CD4-positive, alpha-beta T cell treated with Interferon gamma for 1 hour (primary cell): Measurements from ENCODE around the gene SLC22A5.

Source experiments
- DNase-seq: peaks from one replicate; pipeline ENCODE4 v3.0.0-alpha.2; 2020

Gene SLC22A5

GRCh38 chr5:132368186-132368585 lies 1.3 kb upstream of the SLC22A5 start:
- DNase-seq: no peak

DNA sequence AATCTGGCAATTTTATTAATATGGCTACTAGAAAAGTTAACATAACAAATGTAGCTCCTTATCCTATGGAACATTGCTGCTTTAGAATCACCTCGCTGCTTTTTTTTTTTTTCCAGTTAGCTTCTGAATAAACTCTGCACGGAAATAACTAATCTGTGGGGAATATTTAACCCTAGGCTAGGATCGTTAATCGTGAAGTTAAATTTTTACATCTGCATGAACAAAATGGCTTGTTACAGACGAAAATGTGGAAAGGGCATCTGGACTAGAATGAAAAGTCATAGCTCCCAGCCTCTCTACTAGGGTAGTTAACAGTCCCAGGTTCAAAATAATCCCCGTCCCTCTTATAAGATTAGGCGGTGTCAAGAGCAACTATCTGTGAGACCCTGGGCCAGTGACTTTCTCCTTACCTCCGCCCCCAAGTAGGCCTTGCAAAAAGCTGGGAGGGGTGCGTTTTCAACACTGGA lies 470 bp upstream of the SLC22A5 start:
- DNase-seq: no peak

DNA sequence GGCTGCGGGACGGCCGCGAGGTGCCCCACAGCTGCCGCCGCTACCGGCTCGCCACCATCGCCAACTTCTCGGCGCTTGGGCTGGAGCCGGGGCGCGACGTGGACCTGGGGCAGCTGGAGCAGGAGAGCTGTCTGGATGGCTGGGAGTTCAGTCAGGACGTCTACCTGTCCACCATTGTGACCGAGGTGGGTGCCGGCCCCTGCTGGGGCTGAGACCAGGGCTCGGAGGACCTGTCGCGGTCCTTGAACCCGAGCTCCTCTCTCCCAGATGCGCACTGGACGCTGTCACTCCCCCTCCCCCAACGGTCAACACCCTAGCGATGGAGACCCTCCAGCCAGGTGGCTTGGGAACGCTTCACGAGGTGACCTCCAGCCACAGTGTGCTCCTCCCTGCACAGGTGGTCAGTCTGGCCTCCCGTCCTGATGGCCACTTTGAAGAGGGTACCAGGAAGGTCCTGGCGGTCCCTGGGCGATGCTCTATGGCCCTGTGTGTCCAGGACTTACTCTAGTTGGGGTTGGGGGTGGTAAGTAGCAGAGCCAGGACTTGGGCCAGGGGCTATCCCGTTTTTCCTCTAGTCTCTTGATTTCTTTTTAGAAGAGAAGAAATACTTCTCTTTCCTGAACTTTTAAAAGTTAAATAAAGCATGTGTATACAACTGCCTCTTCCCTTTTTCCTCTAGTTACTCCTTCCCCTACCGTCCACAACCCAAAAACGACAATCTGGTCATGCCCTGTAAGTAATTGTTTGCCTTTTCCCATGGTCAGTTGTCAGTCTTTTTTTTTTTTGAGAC lies 866 bp downstream of the SLC22A5 start:
- no peak for DNase-seq

GRCh38 chr5:132370971-132371602 lies 1.6 kb downstream of the SLC22A5 start:
- no peak for DNase-seq

GRCh38 chr5:132371603-132371994 lies 2.1 kb downstream of the SLC22A5 start:
- DNase-seq: no peak

GRCh38 chr5:132372127-132372526 lies 2.6 kb downstream of the SLC22A5 start:
- no peak for DNase-seq

DNA sequence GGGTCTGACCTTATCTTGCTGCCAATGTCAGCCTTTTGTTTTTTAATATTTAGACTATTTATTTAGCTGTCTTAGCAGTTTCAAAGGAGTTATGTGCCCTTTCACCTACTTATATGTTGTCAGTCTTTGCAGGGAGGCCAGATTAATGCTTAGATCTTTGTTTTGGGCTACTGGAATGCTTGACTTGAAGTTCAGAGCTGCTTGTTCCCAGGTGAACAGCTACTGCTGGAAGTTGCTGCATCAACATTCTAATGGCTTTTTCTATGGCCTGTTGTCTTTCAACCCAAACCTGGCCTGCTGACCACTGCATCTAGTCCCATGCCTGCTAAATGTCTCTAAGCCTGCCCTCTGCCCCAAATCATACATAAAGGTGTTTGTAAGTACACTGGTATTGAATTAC lies 3.0 kb downstream of the SLC22A5 start:
- no peak for DNase-seq

DNA sequence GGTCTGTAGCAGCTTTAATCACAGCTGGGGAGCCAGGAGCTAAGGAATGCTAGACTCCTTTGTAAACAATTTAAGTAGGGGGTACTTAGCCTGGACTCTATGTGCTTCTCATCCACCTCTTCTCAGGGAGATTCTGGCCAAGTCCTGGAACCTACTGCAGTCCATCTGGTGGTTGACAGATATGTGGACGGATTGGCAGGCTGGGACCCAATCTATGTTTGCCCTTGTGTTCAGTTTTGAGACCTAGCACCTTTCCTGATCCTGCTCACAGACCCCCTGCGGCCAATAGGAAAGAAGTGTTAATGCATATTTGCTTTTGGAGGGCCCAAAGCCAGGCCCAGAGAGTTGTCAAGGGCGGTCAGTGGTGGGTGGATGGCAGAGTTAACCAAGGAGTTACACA lies 6.4 kb downstream of the SLC22A5 start:
- DNase-seq: no peak

GRCh38 chr5:132376694-132377641 lies 7.5 kb downstream of the SLC22A5 start:
- no peak for DNase-seq

GRCh38 chr5:132377738-132378137 lies 8.2 kb downstream of the SLC22A5 start:
- no peak for DNase-seq

GRCh38 chr5:132378580-132378979 lies 9.1 kb downstream of the SLC22A5 start:
- DNase-seq: no peak

- no peak for DNase-seq
Measured at GRCh38 chr5:132380047-132380446, 10.5 kb downstream of the SLC22A5 start.

DNA sequence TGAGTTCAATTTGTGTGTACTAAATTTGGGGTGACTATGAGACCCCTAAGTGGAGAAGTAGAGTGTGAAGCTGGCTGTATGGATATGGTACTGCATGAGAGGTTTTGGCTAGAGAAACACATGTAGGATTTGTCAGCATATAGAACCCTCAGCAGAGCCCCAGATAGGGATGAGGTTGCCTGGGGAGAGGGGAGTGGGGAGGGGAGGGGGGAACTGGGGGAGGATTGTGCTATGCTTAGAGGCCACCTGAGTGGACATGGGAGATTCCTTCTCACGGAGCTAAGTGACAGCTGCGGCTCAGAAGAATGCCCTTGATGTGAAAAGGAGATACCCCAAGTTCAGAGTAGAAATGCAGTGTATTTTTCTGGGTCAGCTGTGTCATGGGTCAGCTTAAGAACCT lies 11.2 kb downstream of the SLC22A5 start:
- DNase-seq: no peak

- DNase-seq: no peak
Measured at GRCh38 chr5:132381614-132382013, 12.1 kb downstream of the SLC22A5 start.

GRCh38 chr5:132383261-132383660 lies 13.8 kb downstream of the SLC22A5 start:
- no peak for DNase-seq

GRCh38 chr5:132383984-132384383 lies 14.5 kb downstream of the SLC22A5 start:
- DNase-seq: no peak

- DNase-seq: no peak
Measured at GRCh38 chr5:132384506-132385050, 15.1 kb downstream of the SLC22A5 start.

- DNase-seq: peak; percentile 73
Measured at GRCh38 chr5:132385326-132386105, 16.0 kb downstream of the SLC22A5 start.

GRCh38 chr5:132386644-132387286 lies 17.3 kb downstream of the SLC22A5 start:
- peak; percentile 83 for DNase-seq

GRCh38 chr5:132387640-132388117 lies 18.2 kb downstream of the SLC22A5 start:
- DNase-seq: peak; percentile 45

DNA sequence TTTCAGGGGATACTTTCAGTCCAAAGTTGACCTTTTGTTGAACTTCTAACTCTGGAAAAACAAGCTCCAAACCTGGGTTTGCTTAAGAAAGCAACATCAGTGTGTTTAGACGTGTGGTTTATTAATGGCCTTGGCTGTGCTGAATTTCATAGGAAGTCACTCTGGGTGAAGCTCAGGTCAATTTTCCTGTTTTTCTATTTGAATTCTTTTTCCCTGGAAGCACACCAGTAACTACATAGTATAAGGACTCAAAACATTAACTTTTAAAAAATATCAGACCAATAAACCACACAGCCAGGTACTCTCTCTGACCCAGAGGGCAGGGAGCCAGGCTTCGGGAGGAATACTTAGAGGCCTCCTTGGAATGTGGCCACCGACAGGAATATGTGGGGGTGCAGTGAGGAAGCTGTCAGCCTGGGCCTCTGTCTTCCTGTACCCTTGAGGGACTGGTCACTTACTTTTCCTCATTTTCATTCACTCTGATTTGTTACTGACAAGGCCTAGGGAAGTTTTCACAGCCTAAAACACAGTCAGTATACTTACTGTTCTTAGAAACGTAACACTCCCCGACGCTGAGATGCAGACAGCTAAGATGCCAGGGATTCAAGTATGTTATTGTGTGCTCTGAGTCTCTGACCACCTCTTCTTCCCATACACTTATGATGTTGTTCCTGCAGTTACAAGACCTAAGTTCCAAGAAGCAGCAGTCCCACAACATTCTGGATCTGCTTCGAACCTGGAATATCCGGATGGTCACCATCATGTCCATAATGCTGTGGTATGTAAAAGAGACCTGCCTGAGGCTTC lies 18.9 kb downstream of the SLC22A5 start:
- DNase-seq: no peak
